Stimulated activated CD4-positive, alpha-beta T cell treated with anti-CD3 and anti-CD28 coated beads, TNF-alpha, amount 100 ng/mL, for 24 hours (primary cell): ENCODE results near the gene NRP1.
"Not testable (repeated sequence)": the region's sequence is repeated elsewhere in the genome, so short reads cannot be mapped to it uniquely, and the experiment has no call there.

ENCODE experiments used
- DNase-seq, 3 experiments: peaks; one replicate each; pipeline ENCODE4 v3.0.0-alpha.2; 2020; ENCODE audit warnings: low read depth in 3 of 3

Gene NRP1

GRCh38 chr10:33237736-33238624 lies 96.5 kb downstream of the NRP1 start:
- no peak for DNase-seq

GRCh38 chr10:33236916-33237315 lies 97.6 kb downstream of the NRP1 start:
- no peak for DNase-seq

- no peak for DNase-seq
Observed at GRCh38 chr10:33235951-33236350, 98.5 kb downstream of the NRP1 start.

GRCh38 chr10:33235251-33235884 lies 99.1 kb downstream of the NRP1 start:
- no peak for DNase-seq

- DNase-seq, result no peak
Observed at GRCh38 chr10:33234831-33235237, 99.6 kb downstream of the NRP1 start.

- DNase-seq, result no peak
Observed at GRCh38 chr10:33233635-33234034, 100.8 kb downstream of the NRP1 start.

GRCh38 chr10:33233221-33233620 lies 101.2 kb downstream of the NRP1 start:
- DNase-seq, result no peak

- DNase-seq, result no peak
Observed at GRCh38 chr10:33231621-33232350, 102.7 kb downstream of the NRP1 start.

GRCh38 chr10:33229949-33230267 lies 104.6 kb downstream of the NRP1 start:
- no peak for DNase-seq

- DNase-seq, result no peak
Observed at GRCh38 chr10:33229252-33229948, 105.1 kb downstream of the NRP1 start.

GRCh38 chr10:33228426-33228825 lies 106.0 kb downstream of the NRP1 start:
- no peak for DNase-seq

GRCh38 chr10:33227489-33227888 lies 107.0 kb downstream of the NRP1 start:
- DNase-seq, result no peak

GRCh38 chr10:33224251-33224965 lies 110.1 kb downstream of the NRP1 start:
- DNase-seq, result no peak

- DNase-seq, result no peak
Observed at GRCh38 chr10:33223326-33224000, 111.0 kb downstream of the NRP1 start.

GRCh38 chr10:33222304-33222703 lies 112.2 kb downstream of the NRP1 start:
- DNase-seq, result not testable (repeated sequence)

- no peak for DNase-seq
Observed at GRCh38 chr10:33217854-33218253, 116.6 kb downstream of the NRP1 start.

- DNase-seq, result no peak
Observed at GRCh38 chr10:33216661-33217427, 117.6 kb downstream of the NRP1 start.

- DNase-seq, result no peak
Observed at GRCh38 chr10:33215635-33216034, 118.8 kb downstream of the NRP1 start.

GRCh38 chr10:33215154-33215553 lies 119.3 kb downstream of the NRP1 start:
- DNase-seq, result no peak

GRCh38 chr10:33214174-33214573 lies 120.3 kb downstream of the NRP1 start:
- no peak for DNase-seq
